IMR-90 (cell line): ENCODE measurements around the gene KDM1B.

Experiments used
- CEBPB ChIP-seq: IDR thresholded peaks from 2 replicates; pipeline ENCODE4 v1.6.1; 2012; ENCODE audit warnings: low read depth, low read length, improper control_type of control experiment
- MAFK ChIP-seq: IDR thresholded peaks from 2 replicates; pipeline ENCODE4 v1.6.1; 2012; ENCODE audit warnings: low read depth, low read length, improper control_type of control experiment
- NFE2L2 ChIP-seq: fragments of 150-350 bp; IDR thresholded peaks from 2 replicates; pipeline ENCODE4 v1.6.1; 2016; ENCODE audit warnings: low read depth, mild to moderate bottlenecking, low read length
- TF ChIP-seq, protein P1 (sequence below): conservative IDR thresholded peaks from 2 replicates; pipeline ENCODE4 v1.5.1; 2012; ENCODE audit warnings: mild to moderate bottlenecking, low read depth, low read length, improper control_type of control experiment

DNA sequence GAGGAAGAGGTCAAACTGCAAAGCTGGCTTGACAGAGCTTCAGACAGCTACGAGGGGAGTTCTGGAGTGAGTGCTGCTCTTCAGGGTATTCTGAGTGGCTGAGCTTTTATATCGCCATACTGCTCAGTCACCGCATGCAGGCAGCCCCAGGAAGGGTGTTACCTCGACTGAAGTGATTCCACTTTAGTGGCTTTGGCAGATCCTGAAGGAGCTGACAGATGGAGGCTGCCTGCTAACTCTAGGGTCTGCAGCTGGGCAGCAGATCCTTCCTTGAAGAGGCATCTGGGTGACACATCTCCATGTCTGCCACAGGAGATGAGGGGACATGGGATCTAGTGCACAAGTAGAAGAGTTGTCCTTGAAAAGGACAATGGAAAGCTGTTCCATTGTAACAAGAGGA lies 112.8 kb downstream of the KDM1B start:
- TF ChIP-seq, protein P1, sequence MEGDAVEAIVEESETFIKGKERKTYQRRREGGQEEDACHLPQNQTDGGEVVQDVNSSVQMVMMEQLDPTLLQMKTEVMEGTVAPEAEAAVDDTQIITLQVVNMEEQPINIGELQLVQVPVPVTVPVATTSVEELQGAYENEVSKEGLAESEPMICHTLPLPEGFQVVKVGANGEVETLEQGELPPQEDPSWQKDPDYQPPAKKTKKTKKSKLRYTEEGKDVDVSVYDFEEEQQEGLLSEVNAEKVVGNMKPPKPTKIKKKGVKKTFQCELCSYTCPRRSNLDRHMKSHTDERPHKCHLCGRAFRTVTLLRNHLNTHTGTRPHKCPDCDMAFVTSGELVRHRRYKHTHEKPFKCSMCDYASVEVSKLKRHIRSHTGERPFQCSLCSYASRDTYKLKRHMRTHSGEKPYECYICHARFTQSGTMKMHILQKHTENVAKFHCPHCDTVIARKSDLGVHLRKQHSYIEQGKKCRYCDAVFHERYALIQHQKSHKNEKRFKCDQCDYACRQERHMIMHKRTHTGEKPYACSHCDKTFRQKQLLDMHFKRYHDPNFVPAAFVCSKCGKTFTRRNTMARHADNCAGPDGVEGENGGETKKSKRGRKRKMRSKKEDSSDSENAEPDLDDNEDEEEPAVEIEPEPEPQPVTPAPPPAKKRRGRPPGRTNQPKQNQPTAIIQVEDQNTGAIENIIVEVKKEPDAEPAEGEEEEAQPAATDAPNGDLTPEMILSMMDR = no peak
- TF ChIP-seq NFE2L2 = no peak
- no peak for TF ChIP-seq CEBPB
- no peak for TF ChIP-seq MAFK
